HG03095 (cell line): ENCODE data around the gene CPNE8.

ENCODE experiments used
- ATAC-seq: cut with Tn5 transposase; IDR thresholded peaks from one replicate; pipeline ENCODE4 v1.9.1; 2021; ENCODE audit warnings: moderate library complexity; ENCODE audit not compliant: unreplicated experiment

The CPNE8 gene

DNA sequence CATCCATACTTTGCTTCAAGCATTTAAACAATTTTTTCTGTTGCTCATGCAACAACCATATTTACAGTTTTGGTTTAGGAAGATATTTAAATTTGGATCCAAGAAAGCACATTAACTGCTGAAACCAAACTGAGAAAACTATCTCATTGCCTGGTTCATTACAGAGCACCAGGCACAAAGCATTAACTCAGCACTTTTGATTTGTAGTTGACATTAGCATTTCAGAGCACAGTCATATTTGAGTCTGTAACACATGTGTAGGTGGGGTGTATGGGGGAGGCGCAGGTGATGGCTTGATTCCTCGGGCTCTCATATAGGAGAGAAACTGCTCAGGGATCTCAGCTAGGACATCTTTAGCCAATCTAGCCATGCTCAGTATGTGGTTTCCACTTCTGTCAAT, 251.7 kb downstream of the CPNE8 start:
- ATAC-seq, result no peak

GRCh38 chr12:38648813-38649212, 256.6 kb downstream of the CPNE8 start:
- ATAC-seq, result no peak

DNA sequence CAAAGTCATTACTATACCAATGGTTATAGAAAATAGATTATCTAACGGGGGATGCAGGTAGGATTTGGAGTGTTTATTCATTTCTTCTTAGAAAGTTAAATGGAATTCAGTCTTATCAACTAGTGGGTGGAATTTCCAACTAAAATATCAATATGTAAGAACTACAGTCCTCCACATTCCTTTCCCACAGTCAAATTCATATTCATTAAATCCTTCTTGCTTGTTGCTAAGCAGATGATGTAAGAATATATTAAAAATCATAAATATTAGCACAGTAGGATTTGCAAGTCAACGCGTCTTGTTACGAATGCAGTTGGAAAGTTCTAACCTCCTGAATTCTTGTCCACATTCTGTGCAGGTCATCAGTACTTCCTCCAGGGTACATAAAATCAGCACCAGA, 259.2 kb downstream of the CPNE8 start:
- no peak for ATAC-seq

GRCh38 chr12:38639625-38640024, 265.8 kb downstream of the CPNE8 start:
- no peak for ATAC-seq

DNA sequence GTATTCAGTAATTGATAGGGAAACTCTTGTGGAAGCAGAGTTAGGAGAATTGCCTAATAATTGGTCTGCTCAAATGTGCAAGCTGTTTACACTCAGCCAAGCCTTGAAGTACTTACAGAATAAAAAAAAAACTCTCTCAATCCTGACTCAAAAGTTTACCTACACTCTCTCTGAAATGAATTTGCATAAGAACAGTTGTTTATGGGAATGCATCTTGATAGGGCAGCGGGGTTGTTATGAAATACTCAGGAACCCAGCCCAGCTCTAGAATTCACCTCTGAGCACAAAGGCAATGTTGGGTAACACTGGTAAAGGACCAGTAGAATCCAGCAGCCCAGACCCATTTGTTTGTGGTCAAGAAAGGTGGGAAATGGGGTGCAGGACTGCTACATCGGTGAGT, 267.0 kb downstream of the CPNE8 start:
- no peak for ATAC-seq

GRCh38 chr12:38633511-38633910, 271.9 kb downstream of the CPNE8 start:
- no peak for ATAC-seq

DNA sequence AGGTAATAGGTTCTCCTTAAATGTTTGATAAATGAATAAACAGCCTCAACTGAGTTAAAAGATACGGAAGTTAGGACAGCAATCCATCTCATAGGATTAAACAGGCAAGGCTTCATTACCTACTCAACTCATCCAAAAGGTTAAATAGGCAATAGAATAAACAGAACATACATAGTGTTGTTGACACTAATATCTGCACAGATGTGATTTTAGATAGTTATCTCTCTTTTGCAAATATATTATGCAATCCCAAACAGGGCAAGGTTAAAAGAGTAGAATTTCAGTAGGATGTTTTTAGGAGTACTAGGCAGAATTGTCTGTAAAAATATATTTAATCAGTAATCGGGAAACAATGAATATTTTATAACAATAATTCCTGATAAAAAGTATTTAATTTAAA, 276.3 kb downstream of the CPNE8 start:
- ATAC-seq, result no peak

GRCh38 chr12:38628288-38628687, 277.1 kb downstream of the CPNE8 start:
- ATAC-seq, result no peak

GRCh38 chr12:38625306-38625705, 280.1 kb downstream of the CPNE8 start:
- no peak for ATAC-seq

DNA sequence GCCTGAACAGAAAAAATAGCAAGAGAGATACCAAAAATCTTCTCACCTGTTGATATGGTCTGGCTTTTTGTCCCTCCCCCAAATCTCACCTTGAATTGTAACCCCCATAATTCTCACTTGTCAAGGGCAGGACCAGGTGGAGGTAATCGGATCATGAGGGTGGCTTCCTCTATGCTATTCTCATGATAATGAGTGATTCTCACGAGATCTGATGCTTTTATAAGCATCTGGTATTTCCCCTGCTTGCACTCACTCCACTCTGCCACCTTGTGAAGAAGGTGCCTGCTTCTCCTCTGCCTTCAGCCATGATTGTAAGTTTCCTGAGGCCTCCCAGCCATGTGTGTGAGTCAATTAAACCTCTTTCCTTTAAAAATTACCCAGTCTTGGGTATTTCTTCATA, 291.2 kb downstream of the CPNE8 start:
- ATAC-seq, result no peak

GRCh38 chr12:38610808-38611350, 294.5 kb downstream of the CPNE8 start:
- no peak for ATAC-seq

DNA sequence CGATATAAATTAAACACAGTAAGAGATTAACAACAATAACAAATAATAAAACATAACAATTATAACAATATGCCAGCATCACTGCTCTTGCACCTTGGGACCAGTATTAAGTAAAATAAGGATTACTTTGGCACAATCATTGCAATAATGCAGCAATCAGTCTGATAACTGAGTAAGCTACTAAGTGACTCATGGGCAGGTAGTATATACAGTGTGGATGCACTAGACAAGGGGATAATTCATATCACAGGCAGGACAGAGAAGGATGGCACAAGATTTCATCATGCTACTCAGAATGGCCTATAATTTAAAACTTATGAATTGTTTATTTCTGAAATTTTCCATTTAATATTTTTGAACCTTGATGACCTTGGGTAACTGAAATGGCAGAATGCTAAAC, 298.1 kb downstream of the CPNE8 start:
- ATAC-seq, result no peak
